Activated CD8-positive, alpha-beta memory T cell treated with anti-CD3 and anti-CD28 coated beads for 1 hour (primary cell): Measurements from ENCODE around the gene SPNS3.

Source experiments
- DNase-seq, 2 donors: peaks; one replicate each; pipeline ENCODE4 v3.0.0-alpha.2; 2020; ENCODE audit warnings: low read depth in 1 of 2; ENCODE audit errors: extremely low read depth in 1 of 2

The SPNS3 gene

DNA sequence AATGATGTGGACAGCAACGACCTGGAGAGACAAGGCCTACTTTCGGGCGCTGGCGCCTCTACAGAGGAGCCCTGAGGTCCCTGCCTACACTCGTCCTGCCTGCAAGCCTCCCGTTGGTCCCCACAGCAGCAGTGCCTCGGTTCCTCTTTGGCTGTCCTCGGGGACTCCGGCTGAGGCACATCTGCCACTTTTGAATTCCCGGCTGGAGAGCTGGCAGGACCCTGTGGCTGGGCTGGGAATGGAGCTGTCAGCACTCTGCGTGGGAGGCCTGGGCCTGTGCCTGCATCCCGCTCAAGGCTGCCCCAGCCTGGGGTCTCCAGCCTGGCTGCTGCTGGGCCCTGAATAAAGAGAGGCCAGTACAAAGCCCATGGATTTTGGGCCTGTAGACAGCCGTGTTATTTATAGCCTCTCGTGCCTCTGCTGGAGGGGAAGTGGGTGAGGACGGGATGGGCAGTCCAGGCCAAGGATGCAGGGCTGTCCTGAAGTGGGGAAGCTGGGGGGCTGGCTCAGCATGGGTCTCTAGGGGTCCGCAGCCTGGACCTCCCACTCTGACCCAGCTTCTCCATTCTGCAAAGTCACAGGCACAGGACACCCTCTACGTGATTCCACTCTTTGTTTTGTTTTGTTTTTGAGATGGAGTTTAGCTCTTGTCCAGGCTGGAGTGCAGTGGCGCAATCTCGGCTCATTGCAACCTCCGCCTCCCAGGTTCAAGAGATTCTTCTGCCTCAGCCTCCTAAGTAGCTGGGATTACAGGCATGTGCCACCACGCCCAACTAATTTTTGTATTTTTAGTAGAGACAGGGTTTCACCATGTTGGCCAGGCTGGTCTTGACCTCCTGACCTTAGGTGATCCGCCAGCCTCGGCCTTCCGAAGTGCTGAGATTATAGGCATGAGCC, 54.3 kb downstream of the SPNS3 start:
- DNase-seq: no peak

DNA sequence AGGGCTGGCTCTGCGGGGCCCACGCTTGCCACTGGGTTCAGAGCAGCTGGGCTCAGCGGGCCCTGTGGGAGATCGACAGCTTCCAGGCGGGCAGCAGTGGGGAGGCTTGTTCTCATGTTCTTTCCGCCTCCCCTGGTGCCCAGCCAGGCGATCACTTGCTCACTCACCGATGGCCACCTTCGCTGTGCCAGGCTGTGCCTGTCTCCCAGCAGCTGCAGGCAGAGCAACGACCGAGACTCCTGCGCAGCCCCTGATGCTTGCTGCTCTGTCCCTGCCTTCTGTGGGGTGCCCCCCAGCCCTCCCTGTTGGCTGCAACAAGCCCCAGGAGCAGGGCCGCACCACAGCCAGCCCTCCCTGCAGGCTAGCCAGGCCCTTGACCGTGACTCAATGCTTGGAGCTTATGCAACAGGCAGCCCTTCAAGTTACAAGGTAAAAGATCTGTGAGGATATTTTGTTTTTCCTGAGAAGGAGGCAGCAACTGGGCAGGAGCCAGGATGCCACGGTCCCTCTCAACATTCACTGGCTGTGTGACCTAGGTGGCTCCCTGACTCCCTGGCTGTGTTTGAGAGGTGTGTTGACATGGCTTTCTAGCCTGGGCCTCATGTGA, 55.4 kb downstream of the SPNS3 start:
- DNase-seq: no peak

DNA sequence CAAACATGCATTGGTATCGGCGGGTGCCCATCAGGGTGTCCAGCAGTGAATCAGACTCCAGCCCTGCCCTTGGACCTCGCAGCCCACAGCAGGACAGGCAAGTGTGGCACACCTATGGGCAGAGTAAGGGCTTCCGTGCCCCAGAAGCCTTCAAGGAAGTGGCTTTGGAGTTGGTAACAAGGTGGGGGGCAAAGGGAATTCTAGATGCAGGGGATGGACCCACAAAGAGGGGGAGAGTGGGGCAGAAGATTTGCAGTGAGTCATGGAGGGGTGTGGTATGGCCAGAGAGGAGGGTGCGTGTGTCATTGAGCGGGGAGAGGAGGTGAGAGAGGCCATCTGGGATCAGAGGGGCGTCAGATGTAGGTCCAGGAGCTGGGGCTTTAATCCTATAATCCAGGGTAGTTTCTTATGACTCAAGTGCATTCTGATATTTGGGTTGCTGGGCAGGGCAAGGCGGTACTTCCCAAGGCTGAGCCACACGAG, 56.4 kb downstream of the SPNS3 start:
- no peak for DNase-seq

DNA sequence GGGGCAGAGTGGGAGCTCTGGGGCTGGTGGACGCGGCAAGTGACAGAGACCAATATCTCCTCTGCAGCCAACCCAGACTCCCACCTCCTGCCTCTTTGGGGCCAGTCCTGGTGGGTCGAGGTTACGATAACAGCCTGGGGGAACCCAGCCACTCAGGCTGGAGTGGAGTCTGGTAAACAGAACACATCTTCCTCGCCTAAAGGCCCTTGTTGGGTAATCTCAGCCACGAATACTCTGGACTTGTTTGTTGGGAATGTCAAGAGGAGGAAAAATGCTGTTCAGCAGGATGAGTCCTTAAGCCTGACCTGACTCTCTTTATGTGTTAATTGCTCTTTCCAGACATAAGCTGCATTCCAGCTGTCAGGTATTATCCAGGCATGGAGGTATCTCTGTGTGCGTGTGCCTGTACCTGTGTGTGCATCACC, 56.9 kb downstream of the SPNS3 start:
- no peak for DNase-seq

DNA sequence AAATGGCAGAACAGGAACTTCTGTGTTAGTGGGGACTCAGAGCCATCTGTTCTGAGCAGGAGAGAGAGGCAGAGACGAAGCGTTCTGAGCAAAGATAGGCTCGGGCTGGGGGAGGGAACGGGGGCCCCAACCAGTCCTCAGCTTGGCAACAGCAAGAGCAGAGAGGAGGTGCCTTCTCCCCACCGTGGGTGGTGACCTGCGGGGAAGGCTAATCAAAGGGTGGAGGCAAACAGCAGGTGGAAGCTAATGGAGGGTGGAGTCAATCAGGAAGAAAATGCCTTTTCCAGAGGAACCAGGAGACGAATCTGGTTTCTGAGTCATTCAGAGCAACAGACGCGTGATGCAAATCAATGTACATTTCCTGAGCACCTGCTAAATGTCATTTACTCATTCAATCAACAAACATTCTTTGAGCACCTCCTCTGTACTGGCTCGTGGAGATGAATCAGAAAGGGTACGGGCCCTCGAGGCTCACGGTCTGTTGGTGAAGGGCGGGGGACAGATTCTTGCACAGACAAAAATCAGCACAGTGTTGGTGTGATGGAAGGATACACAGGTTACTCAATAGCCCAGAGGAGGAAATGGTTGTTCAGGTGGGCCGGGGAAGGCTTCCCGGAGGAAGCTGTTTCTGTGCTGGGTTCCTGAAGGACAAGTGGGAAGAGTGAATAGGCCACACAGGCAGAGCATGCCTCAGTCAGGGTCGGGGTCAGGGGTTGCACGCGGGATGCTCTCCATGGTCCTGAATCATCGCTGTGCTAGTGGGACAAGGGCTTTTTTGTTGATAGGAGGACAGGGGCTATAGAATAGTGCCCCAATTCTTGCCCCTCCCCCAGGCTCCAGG, 59.2 kb downstream of the SPNS3 start:
- no peak for DNase-seq

DNA sequence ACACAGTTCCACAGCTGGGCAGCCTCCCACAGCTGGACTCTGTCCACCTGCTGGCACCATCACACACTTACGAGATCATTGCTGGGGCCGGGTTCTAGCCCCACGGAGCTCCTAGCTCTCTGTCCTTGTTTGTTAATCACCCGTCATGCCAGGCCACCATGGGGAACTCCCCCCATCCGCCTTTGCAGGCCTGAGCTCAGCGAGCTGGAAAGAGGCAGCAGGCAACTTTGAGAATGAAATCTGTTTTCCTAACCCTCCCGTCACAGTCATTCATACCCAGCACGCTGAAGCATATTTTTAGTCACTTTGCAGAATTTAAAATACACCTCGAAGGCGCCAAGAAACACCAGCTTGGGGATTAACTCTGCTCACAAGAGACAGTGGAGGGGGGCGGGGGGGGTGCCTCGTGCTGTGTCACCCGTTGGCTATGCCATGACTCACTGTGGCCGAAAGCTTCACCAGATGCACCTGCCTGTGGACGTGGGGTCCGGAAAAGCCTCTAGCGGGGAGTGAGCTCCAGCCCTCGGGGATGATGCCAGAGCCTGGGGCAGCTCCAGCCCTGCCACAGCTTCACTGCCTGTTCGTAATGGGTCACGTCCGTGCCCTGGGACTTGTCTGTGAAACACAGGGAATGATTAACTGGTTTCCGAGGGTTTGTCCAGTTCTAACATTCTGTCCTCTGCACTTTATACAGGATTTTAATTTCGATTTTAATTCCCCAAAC, 63.5 kb downstream of the SPNS3 start:
- no peak for DNase-seq

DNA sequence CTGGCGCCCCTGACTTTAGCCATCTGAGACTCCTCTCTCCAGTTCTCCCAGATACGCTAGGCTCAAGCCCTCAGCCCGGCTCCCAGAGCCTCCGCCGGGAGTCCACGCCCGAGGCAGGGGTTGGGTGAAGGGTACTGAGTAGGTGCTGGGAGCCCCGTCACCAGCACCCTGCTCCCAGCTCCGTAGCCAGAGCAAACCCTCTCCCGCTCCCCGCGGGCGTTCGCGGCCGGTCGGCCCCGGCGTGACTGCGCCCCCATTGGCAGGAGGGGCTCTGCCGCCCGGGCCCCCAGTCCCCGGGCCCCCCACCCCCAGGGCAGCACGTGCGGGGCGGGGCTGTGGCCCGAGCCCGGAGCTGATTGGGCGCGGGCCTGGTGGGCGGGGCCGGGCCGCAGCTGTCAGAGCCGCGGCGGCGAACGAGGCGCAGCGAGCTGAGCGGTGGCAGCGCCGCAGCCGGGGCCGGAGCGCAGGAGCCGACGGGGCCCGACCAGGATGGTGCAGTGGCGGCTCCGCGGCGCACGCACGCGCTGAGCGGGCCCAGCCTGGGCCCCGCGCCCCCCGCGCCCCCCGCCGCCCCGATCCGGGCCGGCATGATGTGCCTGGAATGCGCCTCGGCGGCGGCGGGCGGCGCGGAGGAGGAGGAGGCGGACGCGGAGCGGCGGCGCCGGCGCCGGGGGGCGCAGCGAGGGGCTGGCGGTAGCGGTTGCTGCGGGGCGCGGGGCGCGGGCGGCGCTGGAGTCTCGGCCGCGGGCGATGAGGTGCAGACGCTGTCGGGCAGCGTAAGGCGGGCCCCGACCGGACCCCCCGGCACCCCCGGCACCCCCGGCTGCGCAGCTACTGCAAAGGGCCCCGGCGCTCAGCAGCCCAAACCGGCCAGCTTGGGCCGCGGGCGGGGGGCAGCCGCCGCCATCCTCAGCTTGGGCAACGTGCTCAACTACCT, 65.0 kb downstream of the SPNS3 start, which contains the start of gene SPNS2:
SPNS2 (plus strand) TSS at position 421 of the 937 bp plus-strand sequence; CDS start at position 588, 167 bp downstream.
- DNase-seq: peak; percentile 14 to 50

DNA sequence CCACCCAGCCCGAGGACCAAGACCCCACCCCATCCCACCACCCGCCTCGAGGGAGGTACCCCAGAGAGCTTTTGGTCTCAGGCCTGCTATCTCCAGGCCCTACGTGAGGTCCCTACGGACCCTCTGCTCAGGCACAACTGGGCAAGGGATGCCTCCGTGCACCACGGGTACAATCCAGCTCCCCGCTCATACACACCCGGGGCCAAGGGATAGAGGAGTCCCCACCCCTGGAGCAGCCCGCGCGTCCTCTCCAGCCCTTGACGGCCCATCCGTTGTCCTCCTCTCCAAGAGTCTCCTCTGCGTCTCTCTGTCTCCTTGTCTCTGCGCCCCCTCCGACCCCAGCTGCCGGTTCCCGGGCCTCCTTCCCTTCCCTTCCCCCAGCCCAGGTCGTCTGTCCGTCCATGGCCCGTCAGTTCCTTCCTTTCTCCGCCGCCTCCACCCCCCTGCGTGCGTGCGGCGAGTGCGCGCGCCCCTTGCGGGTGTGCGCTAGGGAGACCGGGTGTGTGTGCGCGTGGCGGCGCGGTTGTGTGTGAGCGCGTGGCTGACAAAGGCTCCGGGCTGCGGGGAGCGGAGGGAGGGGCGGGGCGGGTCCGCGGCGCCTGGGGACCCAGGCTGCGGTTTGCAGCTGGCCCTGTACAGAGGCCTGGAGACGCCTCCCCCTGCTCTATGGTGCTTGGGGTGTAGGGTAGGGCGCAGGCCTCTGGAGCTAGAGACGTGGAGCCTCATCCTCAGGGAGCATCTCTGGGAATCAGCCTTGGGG, 65.9 kb downstream of the SPNS3 start:
- no peak for DNase-seq

DNA sequence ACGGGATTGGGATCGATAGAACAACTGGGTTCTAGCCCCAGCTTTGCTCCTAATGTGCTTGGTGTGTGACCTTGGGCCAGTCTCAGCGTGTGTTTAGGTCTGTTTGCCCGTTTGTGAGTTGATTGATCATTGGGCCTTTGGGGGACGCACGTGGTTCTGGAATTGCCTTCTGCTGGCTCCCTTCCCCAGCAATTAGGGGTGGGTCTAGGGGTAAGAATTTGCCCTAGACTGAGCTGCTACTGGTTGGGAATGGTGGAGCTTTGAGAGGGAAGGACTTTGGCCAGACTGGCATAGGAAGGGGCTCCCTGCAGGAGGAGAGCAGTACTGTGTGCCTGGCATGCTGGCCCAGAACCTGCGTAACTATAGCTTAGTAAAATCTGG, 66.4 kb downstream of the SPNS3 start:
- DNase-seq: no peak

DNA sequence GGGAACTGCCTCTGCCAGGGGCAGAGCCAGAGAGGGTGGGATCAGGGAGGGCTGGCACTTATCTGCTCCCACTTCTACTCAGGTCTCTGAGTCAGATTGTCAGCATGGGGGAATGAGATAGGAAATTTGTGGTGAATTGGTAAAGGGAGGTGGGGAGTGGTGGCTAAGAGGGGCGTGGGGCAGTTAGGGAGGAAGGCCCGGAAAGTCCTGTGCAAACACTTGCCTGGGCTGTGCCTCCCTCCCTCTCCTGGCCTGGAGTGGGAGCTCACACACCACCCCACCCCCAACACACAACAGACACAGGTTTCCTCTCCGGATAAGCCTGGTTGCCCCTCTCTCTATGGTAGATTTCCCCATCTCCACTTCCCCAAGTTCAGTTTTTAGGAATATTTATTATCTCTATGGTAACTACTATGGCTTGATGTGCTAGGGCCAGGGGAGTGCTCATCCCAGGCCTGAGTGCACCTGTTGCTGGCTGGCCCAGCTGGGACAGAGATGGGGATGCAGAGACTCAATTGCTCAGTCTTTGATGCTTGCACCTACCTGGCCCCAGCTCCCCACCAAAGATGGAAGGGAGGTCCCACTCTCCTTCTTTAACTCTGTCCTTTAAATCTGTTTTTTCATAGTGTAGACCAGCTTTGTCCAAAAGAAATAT, 67.7 kb downstream of the SPNS3 start:
- no peak for DNase-seq

DNA sequence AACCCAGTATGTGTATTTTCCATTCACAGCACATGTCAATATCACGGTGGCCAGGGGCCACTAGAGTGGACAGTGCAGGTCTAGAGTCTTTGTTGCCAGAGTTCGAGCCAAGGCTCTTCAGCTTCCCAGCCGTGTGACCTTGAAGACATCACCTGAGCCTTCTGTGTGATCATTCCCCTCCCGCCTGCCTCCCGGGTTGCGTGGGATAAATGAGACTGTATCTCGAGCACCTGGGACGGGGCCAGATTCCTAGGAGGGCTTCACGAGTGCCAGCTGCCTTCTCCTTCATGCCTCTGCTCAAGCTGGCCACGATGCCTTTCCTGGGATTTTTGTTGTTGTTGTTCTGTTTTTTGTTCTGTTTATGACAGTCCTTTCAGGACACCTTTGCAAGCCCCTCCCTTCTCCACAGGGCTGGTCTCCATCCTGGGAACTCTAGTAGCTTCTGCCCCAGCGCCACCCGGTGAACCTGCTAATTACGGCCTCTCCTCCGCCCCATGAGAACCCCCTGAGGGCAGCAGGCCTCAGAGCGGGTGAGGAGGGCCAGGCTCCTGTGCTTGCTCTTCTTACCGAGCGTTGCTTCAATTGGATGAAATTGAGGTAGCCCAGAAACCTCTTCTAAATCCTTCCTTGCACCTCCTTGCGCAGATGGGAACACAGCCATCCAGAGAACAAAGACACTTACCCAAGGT, 68.9 kb downstream of the SPNS3 start:
- no peak for DNase-seq

DNA sequence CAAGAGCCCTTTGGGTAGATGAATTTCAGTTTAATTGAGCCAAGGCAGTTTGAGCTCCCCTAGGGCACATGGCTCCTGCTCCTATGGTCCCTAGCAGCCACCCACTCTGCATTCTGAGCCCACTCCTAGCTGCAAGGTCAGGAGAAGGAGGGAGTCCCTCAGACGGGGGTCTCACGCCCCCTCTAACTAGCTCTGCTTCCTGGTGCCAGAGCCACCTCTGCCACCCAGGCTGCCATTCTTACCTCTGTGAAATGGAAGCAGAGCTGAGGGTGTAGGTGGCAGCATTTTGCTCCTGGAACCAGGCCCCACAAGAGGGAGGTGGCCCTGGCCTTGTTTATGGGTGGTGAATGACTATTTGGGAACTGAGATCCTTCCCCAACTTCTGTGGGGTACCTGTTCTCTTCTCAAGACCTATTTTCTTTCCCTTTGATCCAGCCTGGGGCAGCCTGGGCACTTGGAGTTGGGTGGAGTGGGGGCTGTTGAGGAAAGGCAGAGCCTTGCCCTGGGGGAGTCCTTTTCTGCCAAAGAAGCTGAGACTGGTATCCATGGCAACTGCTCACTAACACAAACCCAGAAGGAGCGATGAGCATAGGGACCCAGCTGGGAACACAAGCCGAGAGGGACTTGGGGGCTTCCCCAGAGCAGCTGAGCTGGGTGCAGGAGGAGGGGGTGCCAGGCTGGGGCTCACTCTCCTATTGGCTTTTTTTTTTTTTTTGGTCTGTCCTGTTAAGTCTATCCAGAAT, 69.7 kb downstream of the SPNS3 start:
- no peak for DNase-seq

DNA sequence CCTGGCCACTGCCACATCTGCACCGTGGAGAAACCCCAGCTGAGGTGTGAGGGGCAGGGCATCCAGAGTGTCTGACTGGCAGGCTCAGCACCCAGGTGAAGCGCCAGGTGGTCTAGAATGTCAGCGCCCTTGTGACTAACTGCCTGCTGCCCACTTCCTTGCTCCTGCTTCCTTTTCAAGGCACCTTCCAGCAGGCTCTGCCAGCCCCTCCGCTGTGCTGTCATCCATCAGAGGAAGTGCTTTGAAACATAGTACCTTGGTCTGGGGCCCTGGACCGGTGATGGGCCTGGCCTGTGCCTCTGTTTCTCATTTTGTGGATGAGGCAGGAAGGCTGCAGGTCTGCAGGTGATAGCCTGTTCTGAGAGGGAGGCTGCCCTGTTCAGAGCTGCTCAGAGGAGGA, 70.4 kb downstream of the SPNS3 start:
- no peak for DNase-seq

DNA sequence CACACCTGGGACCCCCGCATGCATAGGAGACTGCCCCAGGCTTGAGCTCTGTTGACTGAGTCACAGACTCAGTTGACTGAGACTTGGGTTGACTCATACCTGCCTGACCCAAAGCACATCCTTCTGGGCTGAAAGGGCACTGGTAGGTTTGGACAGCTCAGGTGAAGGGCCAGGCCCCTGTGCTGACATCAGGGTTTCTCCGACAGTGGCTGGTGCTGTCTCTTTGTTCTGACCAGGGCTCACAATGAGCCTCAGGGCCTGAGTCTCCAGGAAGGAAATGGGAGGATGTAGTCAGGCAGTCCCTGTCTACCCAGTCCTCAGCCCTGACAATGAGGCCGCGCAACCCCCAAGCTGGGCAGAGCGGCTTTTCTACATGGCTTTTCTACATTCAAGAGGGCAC, 71.4 kb downstream of the SPNS3 start:
- no peak for DNase-seq

DNA sequence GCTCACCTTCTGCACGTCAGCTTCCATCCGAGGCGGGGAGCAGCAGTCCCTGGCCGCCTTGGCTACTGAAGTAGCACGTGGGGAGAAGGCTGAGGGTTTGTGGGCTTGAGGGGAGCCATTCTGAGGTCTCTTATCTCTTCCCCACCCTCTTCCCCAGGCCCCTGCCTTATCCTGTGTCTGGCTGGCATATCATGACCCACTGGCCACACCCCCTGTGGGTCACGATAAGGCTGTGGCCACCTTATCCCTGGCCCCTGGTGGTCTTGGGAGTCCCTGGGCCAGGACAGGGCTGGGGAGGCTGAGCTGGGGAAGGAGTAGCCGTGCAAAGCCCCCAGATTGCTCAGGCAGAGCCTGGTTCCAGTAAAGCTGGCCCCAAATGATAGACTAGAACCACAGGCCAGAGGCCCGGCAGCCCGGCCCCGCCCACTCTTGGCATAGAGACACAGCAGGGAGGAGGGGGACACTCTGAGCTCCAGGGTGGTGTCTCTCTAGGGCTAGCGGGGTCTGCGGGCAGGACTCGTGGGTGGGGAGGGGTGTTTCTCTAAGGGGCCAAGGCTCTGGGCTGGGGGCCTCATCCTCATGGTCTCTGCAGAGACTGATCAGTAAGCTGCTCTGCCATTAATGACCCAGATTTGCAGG, 72.6 kb downstream of the SPNS3 start:
- no peak for DNase-seq

DNA sequence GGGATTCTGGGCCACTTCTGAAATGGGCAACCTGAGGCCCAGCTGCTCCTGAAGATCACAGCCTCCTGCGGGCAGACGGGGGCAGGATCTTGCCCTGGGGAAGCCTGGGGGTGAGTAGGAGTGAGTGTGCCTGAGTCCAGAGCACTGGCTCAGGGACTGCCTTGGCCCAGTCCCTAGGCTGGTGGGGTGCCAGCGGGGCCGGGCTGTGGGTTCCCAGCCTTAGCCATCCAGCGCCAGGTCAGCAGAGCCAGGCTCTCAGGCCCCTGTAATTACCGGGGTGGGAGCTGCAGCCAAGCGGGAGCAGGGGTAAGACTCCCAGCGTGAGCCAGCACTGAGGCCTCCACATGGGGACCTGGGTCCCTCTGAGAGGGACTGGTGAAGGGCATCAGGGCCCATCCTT, 73.2 kb downstream of the SPNS3 start:
- DNase-seq: no peak
